Caco-2 (cell line): ENCODE results near the gene TNF. TPM values are rescaled to one million over a fixed set of nuclear protein-coding genes. Genes with fewer than 3 reads are reported as not detected.

Experiments used
- Bru-seq: library from RNA; stranded (reverse); fragments of 400-500 nt; gene quantifications from one replicate; lab custom pipeline; 2021; lab: Mats Ljungman, UMichigan
- BruChase-seq, 2 experiments: library from RNA; stranded (reverse); fragments of 400-500 nt; gene quantifications; one replicate each; lab custom pipeline; 2021; lab: Mats Ljungman, UMichigan
- BruUV-seq: library from RNA; stranded (reverse); fragments of 400-500 nt; replicated peaks from 2 replicates; lab custom pipeline; 2021; lab: Mats Ljungman, UMichigan
- CTCF ChIA-PET: fragments of 300-600 bp; sonication (Branson Sonifier 250); formaldehyde crosslinking; loops from one replicate; lab custom pipeline; 2022; ENCODE audit warnings: antibody characterized with exemption; lab: Charles Lee
- POLR2A ChIA-PET: fragments of 300-600 bp; sonication (Branson Sonifier 250); formaldehyde crosslinking; loops from one replicate; lab custom pipeline; 2022; ENCODE audit warnings: antibody characterized with exemption; lab: Charles Lee
- DNase-seq, 2 experiments: peaks; one replicate each; pipeline versions ENCODE4 v3.0.0 to v3.0.0-alpha.2; 2020 to 2022
- H3K27me3 ChIP-seq: replicated peaks from 2 replicates; pipeline ENCODE4 v1.6.0; 2011; ENCODE audit warnings: low read length; ENCODE audit not compliant: control insufficient read depth, insufficient read depth
- H3K36me3 ChIP-seq: 2 replicates; pipeline ENCODE4 v1.5.1; 2011; ENCODE audit warnings: low read length; ENCODE audit not compliant: control insufficient read depth, insufficient read depth
- H3K4me1 ChIP-seq: fragments of 250-450 bp; sonication (Bioruptor Pico); 2 replicates; pipeline ENCODE4 v1.5.1; 2020; ENCODE audit warnings: mild to moderate bottlenecking
- H3K4me3 ChIP-seq: 2 replicates; pipeline ENCODE4 v1.5.1; 2011; ENCODE audit warnings: low read depth, mild to moderate bottlenecking, control low read depth, low read length
- H3K9me3 ChIP-seq: fragments of 250-450 bp; sonication (Bioruptor Pico); 2 replicates; pipeline ENCODE4 v1.5.1; 2020; ENCODE audit warnings: mild to moderate bottlenecking, moderate library complexity
- H3K27ac Mint-ChIP-seq: one replicate; pipeline ENCODE4 v1.8.0; 2022; ENCODE audit warnings: mixed read lengths; ENCODE audit not compliant: unreplicated experiment
- H3K27me3 Mint-ChIP-seq: one replicate; pipeline ENCODE4 v1.8.0; 2022; ENCODE audit warnings: mixed read lengths; ENCODE audit not compliant: insufficient read depth, unreplicated experiment
- H3K36me3 Mint-ChIP-seq: one replicate; pipeline ENCODE4 v1.8.0; 2022; ENCODE audit warnings: mild to moderate bottlenecking, mixed read lengths; ENCODE audit not compliant: insufficient read depth, unreplicated experiment
- H3K4me1 Mint-ChIP-seq: one replicate; pipeline ENCODE4 v1.8.0; 2022; ENCODE audit warnings: low read depth, mixed read lengths; ENCODE audit not compliant: unreplicated experiment
- H3K4me3 Mint-ChIP-seq: one replicate; pipeline ENCODE4 v1.8.0; 2022; ENCODE audit warnings: mild to moderate bottlenecking, moderate library complexity, mixed read lengths; ENCODE audit not compliant: unreplicated experiment
- H3K9me3 Mint-ChIP-seq: one replicate; pipeline ENCODE4 v1.8.0; 2022; ENCODE audit warnings: mixed read lengths; ENCODE audit not compliant: unreplicated experiment
- CTCF ChIP-seq, 2 experiments: fragments of 200-600 bp in 1 of 2; IDR thresholded peaks; 1 replicate in 1 of 2; 2 replicates in 1 of 2; pipeline versions ENCODE4 v1.5.1 to v1.8.0; 2011 to 2022; ENCODE audit warnings: antibody characterized with exemption in 1 of 2, control low read depth in 1 of 2, inconsistent platforms in 1 of 2, low read depth in 1 of 2, low read length in 1 of 2, mild to moderate bottlenecking in 1 of 2, moderate library complexity in 1 of 2; ENCODE audit not compliant: insufficient read depth in 1 of 2, severe bottlenecking in 1 of 2, unreplicated experiment in 1 of 2
- intact Hi-C: fragments of 100-400 bp; cut with micrococcal nuclease; formaldehyde crosslinking; loops from one replicate; pipeline ENCODE4 v1.10.0; 2022; ENCODE audit not compliant: unreplicated experiment
- long read RNA-seq: library from polyadenylated mRNA; stranded (forward); transcript quantifications from one replicate; pipeline ENCODE4 v2.0.0, GENCODE V29; 2022
- total RNA-seq: library from RNA; stranded (reverse); gene quantifications from 2 replicates; pipeline ENCODE4 v1.2.3, GENCODE V29; 2022

The TNF gene
- not detected in 2 replicates for total RNA-seq
- not detected for Bru-seq, nascent RNA
- not detected for BruChase-seq, experiment 1, labeled RNA remaining after a 2-hour chase
- BruChase-seq, experiment 2, labeled RNA remaining after a 6-hour chase, result not detected
- long read RNA-seq, result 0 reads

- no peak for DNase-seq
- Histone ChIP-seq H3K4me3 (no peak within 1 kb of the TSS), H3K36me3 (no peaks in the 10 kb centered on the region), H3K4me1 (peaks cover 10% of the 10 kb centered on the region), H3K9me3 (no peaks in the 10 kb centered on the region), H3K27me3 (no peaks in the 10 kb centered on the region)
- Mint-ChIP-seq H3K4me3 (no peak within 1 kb of the TSS), H3K4me1 (peaks cover 15% of the 10 kb centered on the region), H3K27ac (peak within 1 kb of the TSS; percentile 53), H3K36me3 (no peaks in the 10 kb centered on the region), H3K27me3 (no peaks in the 10 kb centered on the region), H3K9me3 (no peaks in the 10 kb centered on the region)
- no peak for TF ChIP-seq CTCF (IDR thresholded peaks at IDR 0.05; ENCODE audit: insufficient read depth in 1 of 2, low read depth in 1 of 2, low read length in 1 of 2, severe bottlenecking in 1 of 2, unreplicated experiment in 1 of 2)
- ChIA-PET POLR2A (no interaction called here), CTCF (interaction anchor here (0.5 to 1.1 kb wide), 3 partner anchors 24 to 553 kb away, joined by 3 read pairs; partner anchors contain the start of gene NFKBIL1)
- intact Hi-C loops, result no loop called here
- BruUV-seq, result no TSS peak
Observed at GRCh38 chr6:31575335-31575901, at the start of gene TNF. Gene TNF (plus strand): TSS chr6:31575565. CDS start chr6:31575742, 177 bp downstream.

GRCh38 chr6:31525932-31526591 is 49.3 kb upstream of the TNF start:
- no peak overlapping the region for H3K27ac Mint-ChIP-seq
- H3K27me3 ChIP-seq, result no peaks in the 10 kb centered on the region
- H3K9me3 ChIP-seq, result no peaks in the 10 kb centered on the region
- TF ChIP-seq CTCF (IDR thresholded peaks at IDR 0.05; ENCODE audit: insufficient read depth in 1 of 2, low read depth in 1 of 2, low read length in 1 of 2, severe bottlenecking in 1 of 2, unreplicated experiment in 1 of 2), result no peak
- CTCF ChIA-PET, result interaction anchor here (0.5 kb wide), 1 partner anchor 389 kb away, joined by 6 read pairs; no protein-coding TSS in a partner anchor
- H3K27me3 Mint-ChIP-seq, result no peaks in the 10 kb centered on the region
- peaks cover 9% of the 10 kb centered on the region for H3K4me1 Mint-ChIP-seq
- intact Hi-C loops, result loop anchor here (5.0 kb wide), 1 partner anchor 34 kb away; no protein-coding TSS in a partner anchor
- peaks cover 39% of the 10 kb centered on the region for H3K36me3 Mint-ChIP-seq
- H3K4me3 Mint-ChIP-seq, result no peak overlapping the region
- no peaks in the 10 kb centered on the region for H3K9me3 Mint-ChIP-seq
- H3K4me1 ChIP-seq, result no peaks in the 10 kb centered on the region
- POLR2A ChIA-PET, result no interaction called here
- H3K4me3 ChIP-seq, result no peak overlapping the region
- no peak for DNase-seq
- H3K36me3 ChIP-seq, result peaks cover 4% of the 10 kb centered on the region
- no TSS peak for BruUV-seq

GRCh38 chr6:31528307-31528777 is 47.0 kb upstream of the TNF start:
- ChIA-PET POLR2A (interaction anchor here (0.7 to 1.8 kb wide), 2 partner anchors 13 to 16 kb away, joined by 4 to 13 read pairs; partner anchors contain the start of gene DDX39B), CTCF (no interaction called here)
- BruUV-seq, result no TSS peak
- DNase-seq, result no peak
- Histone ChIP-seq H3K9me3 (no peaks in the 10 kb centered on the region), H3K27me3 (no peaks in the 10 kb centered on the region), H3K4me1 (no peaks in the 10 kb centered on the region), H3K4me3 (no peak overlapping the region), H3K36me3 (peaks cover 7% of the 10 kb centered on the region)
- Mint-ChIP-seq H3K36me3 (peaks cover 61% of the 10 kb centered on the region), H3K4me3 (no peak overlapping the region), H3K9me3 (no peaks in the 10 kb centered on the region), H3K4me1 (peaks cover 9% of the 10 kb centered on the region), H3K27me3 (no peaks in the 10 kb centered on the region), H3K27ac (no peak overlapping the region)
- TF ChIP-seq CTCF (IDR thresholded peaks at IDR 0.05; ENCODE audit: insufficient read depth in 1 of 2, low read depth in 1 of 2, low read length in 1 of 2, severe bottlenecking in 1 of 2, unreplicated experiment in 1 of 2), result no peak
- intact Hi-C loops, result loop anchor here (5.0 kb wide), 1 partner anchor 36 kb away; no protein-coding TSS in a partner anchor
